ENCODE measurements around the gene MOB3C. TPM values are rescaled to one million over a fixed set of nuclear protein-coding genes. Genes with fewer than 3 reads are reported as not detected.
"Not testable (repeated sequence)": the region's sequence is repeated elsewhere in the genome, so short reads cannot be mapped to it uniquely, and the experiment has no call there.

Gene MOB3C
- total RNA-seq (2014; rRNA removed; shearing (Covaris generic)), result 7.0 and 8.4 TPM in 2 replicates

DNA sequence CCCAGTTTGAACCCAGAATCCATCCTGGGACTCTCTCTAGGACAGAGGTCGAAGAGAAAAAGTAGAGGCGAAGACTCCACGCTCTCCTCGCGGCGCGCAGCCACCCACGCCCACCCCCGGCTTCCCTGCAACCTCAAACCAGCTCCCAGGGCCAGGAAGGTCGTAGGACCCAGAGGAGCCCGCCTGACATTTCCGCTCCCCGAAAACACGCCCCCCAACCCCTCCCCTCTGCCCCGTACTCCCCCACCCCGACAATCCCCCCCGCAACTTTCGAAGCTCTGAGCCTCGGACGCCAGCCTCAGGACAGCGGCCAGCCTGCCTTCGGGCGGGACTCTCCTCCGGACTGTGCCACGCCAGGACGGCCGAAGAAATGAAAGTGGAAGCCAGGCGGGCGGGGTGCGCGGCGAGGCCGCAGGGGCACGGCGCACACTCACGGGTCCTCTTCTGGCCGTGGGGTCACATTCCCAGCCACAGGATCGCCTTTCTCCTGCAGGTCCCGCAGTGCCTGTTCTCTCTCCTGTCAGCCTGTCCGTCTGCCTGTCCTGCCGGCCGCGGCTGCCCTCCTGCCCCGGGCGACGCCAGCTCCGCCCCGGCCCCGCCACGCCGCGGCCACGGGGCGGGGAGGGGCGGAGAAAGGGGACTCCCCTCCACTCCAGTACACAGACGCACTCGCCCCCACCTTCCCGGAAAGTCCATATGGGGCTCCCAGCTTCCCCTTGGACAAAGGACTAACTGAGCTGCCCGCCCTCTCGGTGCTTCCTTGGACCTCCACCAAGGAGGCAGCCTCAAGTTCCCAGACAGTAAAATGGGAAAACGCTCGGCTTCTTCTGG is at the start of gene MOB3C:
MOB3C (minus strand) TSS at position 535 of the 831 bp plus-strand sequence. CDS start 3,490 bp downstream, outside the sequence.
- DNase-seq (ENCODE audit: low read depth), result peak; percentile 91

DNA sequence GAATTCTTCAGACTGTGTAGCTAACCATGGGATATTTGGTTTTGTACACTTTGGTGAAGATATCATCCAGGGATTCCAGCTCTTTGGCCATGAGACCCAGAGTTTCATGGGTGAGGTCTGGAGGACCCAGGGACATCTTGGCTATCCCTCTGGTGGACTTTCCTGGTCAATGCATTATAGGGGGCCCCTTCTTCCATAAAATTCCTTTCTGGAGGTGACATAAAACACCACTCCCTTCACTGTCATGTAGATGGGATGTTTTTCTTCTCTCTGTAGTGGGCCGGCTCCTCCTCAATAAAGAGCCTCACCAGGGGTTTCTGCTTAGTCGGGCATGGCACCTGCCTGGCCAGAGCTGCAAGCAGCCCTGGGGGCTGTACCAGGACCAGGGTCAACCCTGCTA is 49.4 kb upstream of the MOB3C start:
- no peak for DNase-seq (ENCODE audit: low read depth)

DNA sequence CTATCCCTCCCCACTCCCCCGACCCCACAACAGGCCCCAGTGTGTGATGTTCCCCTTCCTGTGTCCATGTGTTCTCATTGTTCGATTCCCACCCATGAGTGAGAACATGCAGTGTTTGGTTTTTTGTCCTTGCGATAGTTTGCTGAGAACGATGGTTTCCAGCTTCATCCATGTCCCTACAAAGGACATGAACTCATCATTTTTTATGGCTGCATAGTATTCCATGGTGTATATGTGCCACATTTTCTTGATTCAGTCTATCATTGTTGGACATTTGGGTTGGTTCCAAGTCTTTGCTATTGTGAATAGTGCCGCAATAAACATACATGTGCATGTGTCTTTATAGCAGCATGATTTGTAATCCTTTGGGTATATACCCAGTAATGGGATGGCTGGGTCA is 46.3 kb upstream of the MOB3C start:
- DNase-seq (ENCODE audit: low read depth), result not testable (repeated sequence)

DNA sequence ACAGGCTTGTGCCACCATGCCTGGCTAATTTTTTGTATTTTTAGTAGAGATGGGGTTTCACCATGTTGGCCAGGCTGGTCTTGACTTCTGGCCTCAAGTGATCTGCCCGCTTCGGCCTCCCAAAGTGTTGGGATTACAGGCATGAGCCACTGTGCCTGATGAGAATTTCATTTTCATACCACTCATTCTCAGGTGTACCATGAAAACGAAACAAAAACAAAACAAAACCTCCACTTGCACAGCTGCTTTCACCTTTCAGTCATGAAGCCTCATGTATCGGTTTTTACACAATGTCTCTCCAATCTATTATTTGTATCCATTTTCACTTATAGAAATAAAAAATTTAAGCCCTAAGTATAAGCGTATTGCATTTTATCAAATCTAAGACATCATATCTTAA is 43.5 kb upstream of the MOB3C start:
- not testable (repeated sequence) for DNase-seq (ENCODE audit: low read depth)

DNA sequence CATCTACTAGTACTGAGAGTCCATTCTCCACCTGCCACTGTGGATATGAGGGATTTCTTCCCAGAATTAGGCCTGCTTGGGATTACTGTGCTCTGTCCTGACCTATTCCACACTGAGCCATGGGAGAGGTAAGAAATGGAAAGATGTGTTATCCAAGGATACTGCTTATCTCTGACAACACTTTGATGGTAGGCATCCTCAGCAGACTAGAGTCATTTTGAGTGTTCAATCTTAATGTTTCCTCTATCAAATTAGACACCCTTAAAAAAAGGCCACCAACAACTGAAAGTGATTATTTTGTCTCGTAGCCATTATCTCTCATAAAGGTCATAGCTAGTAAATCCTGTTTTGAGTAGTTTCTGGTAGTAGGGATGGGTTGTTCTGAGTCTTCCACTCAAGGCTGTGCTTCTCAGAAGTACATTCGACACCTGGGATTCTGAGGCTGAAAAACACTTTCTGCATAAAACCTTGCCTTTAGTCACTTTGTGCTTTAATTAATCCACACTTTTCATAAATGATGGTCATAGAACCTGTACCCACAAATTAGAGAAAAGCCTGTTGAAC is 42.8 kb upstream of the MOB3C start:
- no peak for DNase-seq (ENCODE audit: low read depth)

DNA sequence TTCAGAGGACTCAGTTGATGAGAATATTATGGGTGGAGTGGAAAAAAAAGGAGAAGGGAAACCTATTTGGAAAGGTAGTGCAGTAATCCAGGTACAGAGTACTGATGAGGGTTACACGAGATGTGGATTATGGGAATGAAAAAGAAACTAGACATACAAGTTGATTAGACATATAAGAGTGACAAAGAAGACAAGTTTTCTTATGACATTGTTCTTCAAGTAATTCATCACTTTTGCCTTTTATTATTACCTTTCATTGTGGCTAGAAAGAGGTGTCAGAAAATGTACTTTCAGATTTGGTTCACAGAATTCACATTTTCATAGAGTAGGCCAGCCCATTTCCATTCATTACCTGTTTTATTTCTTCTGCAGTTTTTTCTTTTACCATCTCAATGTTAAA is 41.2 kb upstream of the MOB3C start:
- DNase-seq (ENCODE audit: low read depth), result no peak

DNA sequence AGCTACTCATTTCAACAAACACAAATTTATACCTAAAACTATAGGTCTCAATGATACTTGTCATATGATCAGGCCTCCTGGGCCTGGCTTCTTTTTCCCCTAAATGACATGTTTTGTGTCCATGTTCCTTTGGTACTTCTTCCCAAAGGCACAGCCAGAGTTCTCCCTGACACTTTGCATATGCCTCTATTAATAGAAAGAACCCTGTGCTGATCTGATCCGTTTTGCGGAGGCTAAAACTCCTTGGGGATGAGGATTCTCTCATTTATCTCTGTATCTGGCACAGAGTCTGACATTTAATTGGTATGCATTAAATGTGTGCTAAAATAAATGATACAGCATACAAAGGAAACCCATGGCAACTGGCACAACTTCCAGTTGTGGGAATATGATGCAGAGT is 40.0 kb upstream of the MOB3C start:
- DNase-seq (ENCODE audit: low read depth), result no peak

DNA sequence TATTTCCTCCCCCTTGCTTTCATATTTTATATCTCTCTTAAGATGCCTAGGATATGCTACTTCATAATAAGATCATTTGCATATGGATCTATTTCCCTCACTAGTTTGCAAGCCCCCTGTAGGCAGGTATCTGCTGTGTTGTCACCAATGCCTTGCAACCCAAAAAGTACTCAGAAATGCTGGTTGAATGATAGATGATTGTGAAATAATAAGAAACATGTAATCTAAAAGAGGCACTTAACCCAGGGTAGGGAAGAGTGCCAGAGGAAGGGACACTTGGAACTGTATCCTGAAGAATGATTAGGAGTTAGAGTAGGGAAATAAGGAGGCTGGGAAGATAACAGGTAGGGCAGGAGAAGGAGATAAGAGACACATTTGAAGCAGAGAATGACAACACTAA is 39.2 kb upstream of the MOB3C start:
- no peak for DNase-seq (ENCODE audit: low read depth)

DNA sequence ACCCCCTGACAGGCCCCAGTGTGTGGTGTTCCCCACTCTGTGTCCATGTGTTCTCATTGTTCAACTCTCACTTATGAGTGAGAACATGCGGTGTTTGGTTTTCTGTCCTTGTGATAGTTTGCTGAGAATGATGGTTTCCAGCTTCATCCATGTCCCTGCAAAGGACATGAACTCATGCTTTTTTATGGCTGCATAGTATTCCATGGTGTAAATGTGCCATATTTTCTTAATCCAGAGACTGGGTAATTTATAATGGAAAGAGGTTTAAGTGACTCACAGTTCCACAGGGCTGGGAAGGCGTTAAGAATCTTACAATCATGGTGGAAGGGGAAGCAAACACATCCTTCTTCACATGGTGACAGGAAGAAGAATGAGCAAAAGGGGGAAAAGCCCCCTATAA is 38.1 kb upstream of the MOB3C start:
- not testable (repeated sequence) for DNase-seq (ENCODE audit: low read depth)

DNA sequence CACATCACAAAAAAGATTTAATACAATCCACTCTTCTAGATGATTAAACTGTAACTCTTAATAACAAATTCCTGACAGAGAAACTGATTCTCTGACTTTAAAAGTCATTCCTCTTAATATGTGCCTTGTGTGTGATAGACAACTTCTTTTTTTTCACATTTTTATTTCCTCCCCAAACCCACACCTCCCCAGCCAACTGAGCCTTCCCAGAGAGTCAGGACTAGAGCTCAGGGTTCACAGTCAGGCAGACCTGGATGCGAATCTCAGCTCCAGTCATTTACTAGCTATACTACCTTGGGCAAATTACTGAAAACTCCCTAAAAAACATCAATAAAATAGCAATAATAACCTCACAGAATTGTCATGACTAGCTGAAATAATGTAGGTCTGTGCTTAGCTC is 37.4 kb upstream of the MOB3C start:
- no peak for DNase-seq (ENCODE audit: low read depth)

DNA sequence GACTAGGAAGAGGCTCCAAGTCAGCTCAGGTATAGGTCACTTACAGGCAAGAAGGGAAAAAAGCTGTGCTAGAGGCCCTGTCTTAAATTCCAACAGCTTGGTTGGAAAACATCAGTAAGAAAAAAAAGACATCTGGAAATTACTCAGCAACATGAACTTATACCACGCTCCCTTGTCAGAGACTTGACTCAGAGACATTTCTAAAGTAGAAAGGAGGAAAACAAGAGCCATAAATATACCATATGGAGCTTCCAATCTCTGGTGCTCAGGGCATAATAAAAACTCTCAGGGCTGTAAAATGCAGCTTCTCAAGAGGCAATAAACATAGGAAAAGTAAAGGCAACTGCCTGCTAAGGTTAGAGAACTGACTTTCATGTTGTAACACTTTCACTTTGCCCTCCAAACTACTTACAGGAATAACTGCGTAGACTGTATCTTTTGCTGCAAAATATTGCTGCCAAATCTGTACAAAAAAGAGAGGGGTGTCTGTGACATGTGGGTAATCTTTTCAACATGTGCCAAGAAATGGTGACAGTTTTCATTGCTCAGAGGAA is 36.9 kb upstream of the MOB3C start:
- no peak for DNase-seq (ENCODE audit: low read depth)

DNA sequence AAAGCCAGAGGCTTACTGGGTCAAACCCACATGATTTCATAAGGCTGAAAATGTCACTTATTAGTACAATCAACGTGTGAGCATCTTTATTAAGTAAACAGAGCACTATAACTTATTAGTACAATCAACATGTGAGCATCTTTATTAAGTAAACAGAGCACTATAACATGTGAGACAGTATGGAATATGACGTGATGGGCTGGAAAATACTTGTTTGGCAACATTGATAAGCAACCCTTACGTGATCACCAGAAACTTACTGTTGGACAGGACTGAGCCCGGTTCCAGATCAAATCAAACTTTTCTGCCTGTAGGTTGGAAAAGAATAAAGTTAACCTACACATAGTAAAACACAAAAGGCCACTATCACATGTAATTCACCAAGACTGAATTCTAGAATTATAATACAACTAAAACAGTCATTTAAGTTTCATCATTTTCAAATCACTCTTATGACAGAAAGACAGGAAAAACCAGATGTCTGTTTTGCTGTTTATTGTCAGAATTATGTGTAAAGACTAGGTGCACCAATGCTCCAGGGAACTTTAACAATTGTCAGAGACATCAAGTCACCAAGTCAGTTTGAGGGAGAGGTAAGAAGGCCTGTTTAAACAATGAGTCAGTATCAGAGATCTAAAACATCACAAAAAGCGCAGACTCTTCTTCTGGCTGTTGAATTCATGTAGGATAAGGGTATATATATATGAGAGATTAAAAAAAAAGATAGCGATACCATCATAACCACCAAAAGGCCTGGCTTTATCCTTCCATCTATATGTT is 35.9 kb upstream of the MOB3C start:
- DNase-seq (ENCODE audit: low read depth), result no peak

DNA sequence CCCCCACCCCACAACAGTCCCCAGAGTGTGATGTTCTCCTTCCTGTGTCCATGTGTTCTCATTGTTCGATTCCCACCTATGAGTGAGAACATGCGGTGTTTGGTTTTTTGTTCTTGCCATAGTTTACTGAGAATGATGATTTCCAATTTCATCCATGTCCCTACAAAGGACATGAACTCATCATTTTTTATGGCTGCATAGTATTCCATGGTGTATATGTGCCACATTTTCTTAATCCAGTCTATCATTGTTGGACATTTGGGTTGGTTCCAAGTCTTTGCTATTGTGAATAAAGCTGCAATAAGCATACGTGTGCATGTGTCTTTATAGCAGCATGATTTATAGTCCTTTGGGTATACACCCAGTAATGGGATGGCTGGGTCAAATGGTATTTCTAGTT is 34.5 kb upstream of the MOB3C start:
- DNase-seq (ENCODE audit: low read depth), result not testable (repeated sequence)

DNA sequence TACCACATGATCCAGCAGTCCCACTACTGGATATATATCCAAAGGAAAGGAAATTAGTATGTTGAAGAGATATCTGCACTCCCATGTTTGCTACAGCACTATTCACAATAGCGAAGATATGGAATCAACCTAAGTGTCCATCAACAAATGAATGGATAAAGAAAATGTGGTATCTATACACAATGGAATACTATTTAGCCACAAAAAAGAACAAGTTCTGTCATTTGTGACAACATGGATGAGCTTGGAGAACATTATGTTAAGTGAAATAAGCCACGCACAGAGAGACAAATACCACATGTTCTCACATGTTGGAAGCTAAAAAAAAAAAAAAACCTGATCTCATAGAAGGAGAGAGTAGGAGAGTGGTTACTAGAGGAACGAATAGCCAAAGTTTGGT is 33.9 kb upstream of the MOB3C start:
- DNase-seq (ENCODE audit: low read depth), result no peak

DNA sequence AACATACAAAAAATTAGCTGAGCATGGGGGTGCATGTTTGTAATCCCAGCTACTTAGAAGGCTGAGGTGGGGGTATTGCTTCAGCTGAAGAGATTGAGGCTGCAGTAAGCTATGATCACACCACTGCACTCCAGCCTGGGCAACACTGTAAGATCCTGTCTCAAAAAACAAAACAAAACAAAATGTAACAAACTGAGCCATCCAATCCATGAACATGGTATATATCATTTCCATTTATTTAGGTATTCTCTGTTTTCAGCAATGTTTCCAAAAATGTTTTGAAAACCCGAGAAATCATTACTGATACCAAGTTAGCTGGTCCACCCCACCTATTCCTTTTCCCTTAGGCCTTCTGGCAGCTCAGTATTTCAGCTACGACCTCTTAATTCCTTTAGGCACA is 33.2 kb upstream of the MOB3C start:
- DNase-seq (ENCODE audit: low read depth), result no peak

DNA sequence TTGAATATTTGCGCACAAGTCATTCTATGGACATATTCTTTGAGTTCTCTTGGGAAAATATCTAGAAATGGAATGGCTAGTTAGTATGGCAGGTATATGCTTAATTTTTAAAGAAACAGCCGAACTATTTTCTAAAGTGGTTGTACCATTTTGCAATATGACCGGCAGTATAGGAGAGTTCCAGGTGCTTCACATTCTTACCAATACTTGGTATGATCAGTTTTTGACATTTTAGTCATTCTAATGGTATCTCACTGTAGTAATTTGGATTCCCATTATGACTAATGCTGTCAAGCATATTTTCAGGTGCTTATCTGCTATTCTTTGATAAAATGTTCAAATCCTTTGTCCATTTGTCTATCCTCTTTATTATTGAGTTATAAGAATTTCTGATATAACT is 31.0 kb upstream of the MOB3C start:
- DNase-seq (ENCODE audit: low read depth), result no peak

DNA sequence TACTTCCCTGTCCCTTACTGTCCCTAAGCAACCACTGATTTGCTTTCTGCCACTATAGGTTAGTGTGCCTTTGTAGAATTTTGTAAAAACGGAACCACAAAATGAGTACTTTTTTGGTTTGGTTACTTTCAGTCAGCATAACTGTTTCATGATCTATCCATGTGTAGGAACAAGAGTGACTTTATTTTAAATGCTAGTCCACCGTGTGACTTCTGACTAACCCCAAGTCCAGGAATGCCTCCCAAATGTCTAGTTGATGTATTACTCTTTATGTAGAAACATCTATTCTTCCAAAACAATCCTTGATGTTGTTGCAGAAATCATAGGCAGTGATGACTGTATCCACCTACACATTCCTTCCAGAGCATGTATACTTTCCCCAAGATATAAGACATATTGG is 30.2 kb upstream of the MOB3C start:
- DNase-seq (ENCODE audit: low read depth), result no peak

DNA sequence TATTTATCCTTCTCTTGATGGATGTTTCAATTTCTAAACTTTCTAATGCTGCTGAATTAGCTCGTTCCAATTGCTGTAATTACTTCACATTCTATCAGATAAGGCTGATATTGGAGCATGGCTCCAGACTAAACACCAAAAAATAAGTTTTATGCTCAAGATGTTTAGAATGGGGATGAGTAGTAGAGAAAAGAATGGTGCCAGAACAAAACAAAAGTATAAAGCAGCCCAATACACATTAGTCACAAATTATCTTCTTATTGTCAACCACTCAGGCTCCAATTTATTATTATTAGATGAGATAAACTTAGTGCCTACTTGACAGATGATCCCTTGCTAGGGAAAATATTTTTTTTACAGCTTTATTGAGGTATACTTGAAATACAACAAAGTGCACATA is 29.7 kb upstream of the MOB3C start:
- no peak for DNase-seq (ENCODE audit: low read depth)

DNA sequence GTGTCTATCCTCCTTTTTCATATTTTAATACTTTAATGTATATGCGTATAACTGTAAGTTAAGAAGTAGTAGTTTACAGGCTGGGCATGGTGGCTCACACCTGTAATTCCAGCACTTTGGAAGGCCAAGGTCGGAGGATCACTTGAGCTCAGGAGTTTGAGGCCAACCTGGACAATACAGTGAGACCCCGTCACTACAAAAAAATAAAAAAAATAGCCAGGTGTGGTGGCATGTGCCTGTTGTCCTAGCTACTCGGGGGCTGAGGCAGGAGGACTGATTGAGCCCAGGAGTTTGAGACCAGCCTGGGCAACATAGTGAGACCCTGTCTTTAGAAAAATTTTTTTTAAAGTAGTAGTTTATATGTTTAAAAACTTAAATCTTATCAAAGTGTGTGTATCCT is 29.2 kb upstream of the MOB3C start:
- no peak for DNase-seq (ENCODE audit: low read depth)

DNA sequence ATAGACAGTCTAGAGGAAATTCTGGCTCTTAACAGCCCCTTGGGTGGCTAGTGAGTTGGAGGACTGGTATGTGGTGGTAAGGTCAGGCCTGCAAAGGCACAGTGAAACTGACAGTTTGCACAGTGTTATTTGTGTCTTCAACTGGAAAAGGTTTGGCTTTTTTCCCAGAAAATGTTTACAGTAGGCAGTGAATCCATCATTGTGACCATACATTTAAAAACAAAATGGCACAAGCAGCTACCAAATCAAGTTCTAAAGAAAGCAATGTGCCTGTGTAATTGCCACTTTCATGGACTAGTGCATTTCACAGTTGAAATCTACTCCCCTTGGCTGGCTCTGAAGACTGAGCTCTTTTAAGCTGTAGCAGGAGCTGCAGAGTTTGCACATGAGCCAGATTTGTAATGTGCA is 26.8 kb upstream of the MOB3C start:
- DNase-seq (ENCODE audit: low read depth), result peak; percentile 92

DNA sequence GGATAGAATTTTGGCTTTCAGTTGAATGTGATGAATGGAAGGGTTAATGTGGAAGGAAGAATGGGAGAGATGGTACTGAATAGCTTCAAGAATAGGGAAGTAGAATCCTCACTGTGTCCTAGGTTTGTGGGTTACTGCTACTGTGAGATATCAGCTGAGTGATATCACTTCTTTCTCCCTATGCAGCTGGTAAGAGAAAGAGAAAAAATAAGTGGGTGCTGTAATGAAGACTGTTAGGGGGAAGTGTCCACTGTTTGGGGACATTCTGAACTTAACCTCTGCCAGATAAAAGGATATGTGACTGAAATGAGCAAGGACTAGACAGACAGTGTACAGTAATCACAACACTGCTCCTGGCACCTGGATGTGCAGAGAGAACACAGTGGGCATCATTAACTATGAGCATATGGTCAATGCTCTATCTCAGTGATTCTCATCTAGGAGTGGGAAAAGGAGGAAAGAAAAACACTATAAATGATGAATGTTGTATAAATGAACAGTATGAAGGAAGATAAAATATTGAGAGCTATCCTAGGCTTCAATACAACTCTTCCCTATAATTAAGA is 25.6 kb upstream of the MOB3C start:
- DNase-seq (ENCODE audit: low read depth), result no peak

DNA sequence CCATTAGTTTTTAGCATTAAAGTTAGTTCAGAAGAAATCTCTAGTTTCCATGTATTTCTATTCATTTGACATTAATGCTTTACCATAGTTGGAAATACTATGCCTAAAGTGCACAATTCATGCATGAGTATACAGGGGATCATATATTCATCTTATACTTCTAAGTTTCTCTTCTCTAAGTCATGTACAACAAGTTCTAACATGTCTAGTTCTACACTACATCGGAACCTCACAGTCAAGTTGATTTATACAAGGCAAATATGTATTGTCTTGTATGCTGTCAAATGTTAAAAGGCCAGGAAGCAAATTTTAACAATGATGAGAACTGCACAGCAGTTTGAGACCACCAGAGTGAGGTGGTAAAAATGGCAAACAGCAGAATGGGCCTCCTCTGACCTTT is 22.9 kb upstream of the MOB3C start:
- DNase-seq (ENCODE audit: low read depth), result no peak

Data from RPMI7951 (cell line).